Hematopoietic multipotent progenitor cell treated with erythropoietin and hydrocortisone succinate and interleukin-3 and kit ligand, for 17 days (in vitro differentiated cells): ENCODE data around the gene MYBPC2.

Experiments
- DNase-seq: peaks from one replicate; pipeline ENCODE4 v3.0.0-alpha.2; 2015; ENCODE audit warnings: low spot score

The MYBPC2 gene

GRCh38 chr19:50500753-50501151, 68.1 kb downstream of the MYBPC2 start:
- no peak for DNase-seq

GRCh38 chr19:50501186-50501567, 68.5 kb downstream of the MYBPC2 start:
- no peak for DNase-seq

- DNase-seq, result no peak
These were observed 69.1 kb downstream of the MYBPC2 start for GRCh38 chr19:50501568-50502475.

GRCh38 chr19:50505856-50506611, 73.3 kb downstream of the MYBPC2 start:
- DNase-seq, result no peak

GRCh38 chr19:50506700-50507099, 74.0 kb downstream of the MYBPC2 start:
- no peak for DNase-seq

- no peak for DNase-seq
These were observed 74.7 kb downstream of the MYBPC2 start for GRCh38 chr19:50507376-50507775.

- DNase-seq, result no peak
These were observed 76.1 kb downstream of the MYBPC2 start for GRCh38 chr19:50508843-50509190.

- DNase-seq, result no peak
These were observed 76.7 kb downstream of the MYBPC2 start for GRCh38 chr19:50509366-50509765.

GRCh38 chr19:50510121-50510670, 77.5 kb downstream of the MYBPC2 start:
- no peak for DNase-seq

GRCh38 chr19:50510700-50511068, 78.0 kb downstream of the MYBPC2 start:
- DNase-seq, result no peak

- DNase-seq, result peak; percentile 97
These were observed 78.6 kb downstream of the MYBPC2 start, which contains the start of gene JOSD2 for GRCh38 chr19:50511069-50511822. TSS of gene JOSD2 (minus strand) at chr19:50511191. CDS start at chr19:50510431, 760 bp downstream.

- DNase-seq, result no peak
These were observed 79.7 kb downstream of the MYBPC2 start for GRCh38 chr19:50512112-50512998.

- DNase-seq, result no peak
These were observed 80.5 kb downstream of the MYBPC2 start for GRCh38 chr19:50512999-50513745.

- no peak for DNase-seq
These were observed 81.2 kb downstream of the MYBPC2 start, which contains the start of gene ASPDH for GRCh38 chr19:50513746-50514345. TSS of gene ASPDH (minus strand) at chr19:50513913. CDS start at chr19:50513823, 90 bp downstream.

- DNase-seq, result no peak
These were observed 81.9 kb downstream of the MYBPC2 start for GRCh38 chr19:50514346-50515167.

GRCh38 chr19:50515168-50515561, 82.5 kb downstream of the MYBPC2 start:
- DNase-seq, result no peak
